NT2/D1 (cell line): ENCODE results near the gene AIMP1.

Experiments
- YY1 ChIP-seq: IDR thresholded peaks from 2 replicates; pipeline ENCODE4 v1.6.1; 2011; ENCODE audit not compliant: insufficient read length, insufficient read depth
- ZNF274 ChIP-seq: IDR thresholded peaks from 2 replicates; pipeline ENCODE4 v1.6.1; 2011; ENCODE audit warnings: mild to moderate bottlenecking, low read depth, low read length

DNA sequence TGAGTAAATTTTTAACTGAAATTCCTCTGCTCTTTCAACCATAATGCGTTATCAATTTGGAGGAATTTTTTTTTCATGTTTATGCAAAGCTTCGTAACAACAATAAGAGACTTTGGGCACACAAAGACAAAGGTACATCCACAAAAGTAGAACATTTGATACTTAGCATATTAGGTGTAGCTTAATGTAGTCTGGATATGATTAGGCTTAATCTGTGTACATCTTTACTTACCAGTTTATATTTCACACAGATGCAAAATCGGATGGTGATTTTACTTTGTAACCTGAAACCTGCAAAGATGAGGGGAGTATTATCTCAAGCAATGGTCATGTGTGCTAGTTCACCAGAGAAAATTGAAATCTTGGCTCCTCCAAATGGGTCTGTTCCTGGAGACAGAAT is 20.3 kb downstream of the AIMP1 start:
- TF ChIP-seq YY1 (no peak), ZNF274 (no peak)
